ENCODE measurements around the gene RNF31.

DNA sequence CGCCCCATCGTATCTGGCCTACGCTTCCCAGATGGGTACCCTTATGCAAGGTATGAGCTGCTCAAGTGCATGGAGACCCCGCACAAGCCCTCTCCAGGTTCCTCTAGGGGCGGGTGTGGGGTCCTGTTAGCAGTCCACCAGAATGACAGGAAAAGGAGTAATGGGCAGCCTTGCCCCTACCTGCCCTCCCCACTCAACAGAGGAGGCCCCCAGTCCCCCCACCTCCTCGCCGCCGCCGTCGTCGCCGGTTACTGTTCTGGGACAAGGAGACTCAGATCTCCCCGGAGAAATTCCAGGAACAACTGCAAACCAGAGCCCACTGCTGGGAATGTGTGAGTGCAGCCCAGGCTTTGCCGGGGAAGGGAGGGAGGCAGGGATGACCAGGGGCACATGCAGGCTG, 30.6 kb downstream of the RNF31 start:
- TF ChIP-seq, protein P1, sequence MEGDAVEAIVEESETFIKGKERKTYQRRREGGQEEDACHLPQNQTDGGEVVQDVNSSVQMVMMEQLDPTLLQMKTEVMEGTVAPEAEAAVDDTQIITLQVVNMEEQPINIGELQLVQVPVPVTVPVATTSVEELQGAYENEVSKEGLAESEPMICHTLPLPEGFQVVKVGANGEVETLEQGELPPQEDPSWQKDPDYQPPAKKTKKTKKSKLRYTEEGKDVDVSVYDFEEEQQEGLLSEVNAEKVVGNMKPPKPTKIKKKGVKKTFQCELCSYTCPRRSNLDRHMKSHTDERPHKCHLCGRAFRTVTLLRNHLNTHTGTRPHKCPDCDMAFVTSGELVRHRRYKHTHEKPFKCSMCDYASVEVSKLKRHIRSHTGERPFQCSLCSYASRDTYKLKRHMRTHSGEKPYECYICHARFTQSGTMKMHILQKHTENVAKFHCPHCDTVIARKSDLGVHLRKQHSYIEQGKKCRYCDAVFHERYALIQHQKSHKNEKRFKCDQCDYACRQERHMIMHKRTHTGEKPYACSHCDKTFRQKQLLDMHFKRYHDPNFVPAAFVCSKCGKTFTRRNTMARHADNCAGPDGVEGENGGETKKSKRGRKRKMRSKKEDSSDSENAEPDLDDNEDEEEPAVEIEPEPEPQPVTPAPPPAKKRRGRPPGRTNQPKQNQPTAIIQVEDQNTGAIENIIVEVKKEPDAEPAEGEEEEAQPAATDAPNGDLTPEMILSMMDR (IDR thresholded peaks at IDR 0.05): no peak
- TF ChIP-seq POLR2A (IDR thresholded peaks at IDR 0.05): no peak

All from esophagus squamous epithelium (tissue), 4 donors.